Suprapubic skin (tissue), 4 donors: ENCODE data around the gene CLEC4M.

Source experiments
- POLR2A ChIP-seq, 2 donors: fragments of 450-650 bp; IDR thresholded peaks; one replicate each; pipeline ENCODE4 v1.6.1; 2017; ENCODE audit warnings: antibody characterized with exemption in 2 of 2, mild to moderate bottlenecking in 2 of 2, moderate library complexity in 2 of 2
- POLR2AphosphoS5 ChIP-seq, 3 donors: sonication (generic); formaldehyde crosslinking; IDR thresholded peaks; one replicate each; pipeline ENCODE4 v1.6.1; 2017; ENCODE audit warnings: antibody characterized with exemption in 3 of 3
- TF ChIP-seq, protein P1 (sequence below), 2 donors: fragments of 200-600 bp in 1 of 2; fragments of 450-650 bp in 1 of 2; sonication (generic) in 1 of 2; IDR thresholded peaks; one replicate each; pipeline ENCODE4 v1.5.1; 2016 to 2019; ENCODE audit warnings: antibody characterized with exemption in 2 of 2, mild to moderate bottlenecking in 1 of 2, moderate library complexity in 1 of 2

DNA sequence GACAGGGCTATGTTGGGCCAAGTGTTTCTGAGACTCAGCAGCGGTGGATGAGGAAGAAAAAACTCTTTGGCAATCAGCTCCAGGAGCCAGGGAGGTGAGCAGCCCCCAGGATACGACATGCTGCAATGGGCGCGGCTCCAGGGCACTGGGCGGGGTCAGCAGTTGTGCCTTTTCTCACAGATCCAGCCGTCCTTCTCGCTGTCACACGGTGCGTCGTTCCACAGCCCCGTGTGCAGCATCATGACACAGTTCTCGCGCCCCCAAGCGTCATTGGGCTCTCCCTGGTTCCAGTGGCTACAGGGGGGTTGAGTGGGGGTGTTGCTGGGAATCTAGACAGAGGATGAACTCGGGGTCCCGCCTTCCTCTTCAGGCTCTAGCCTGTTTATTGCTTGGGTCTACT is 33.8 kb upstream of the CLEC4M start:
- TF ChIP-seq, protein P1, sequence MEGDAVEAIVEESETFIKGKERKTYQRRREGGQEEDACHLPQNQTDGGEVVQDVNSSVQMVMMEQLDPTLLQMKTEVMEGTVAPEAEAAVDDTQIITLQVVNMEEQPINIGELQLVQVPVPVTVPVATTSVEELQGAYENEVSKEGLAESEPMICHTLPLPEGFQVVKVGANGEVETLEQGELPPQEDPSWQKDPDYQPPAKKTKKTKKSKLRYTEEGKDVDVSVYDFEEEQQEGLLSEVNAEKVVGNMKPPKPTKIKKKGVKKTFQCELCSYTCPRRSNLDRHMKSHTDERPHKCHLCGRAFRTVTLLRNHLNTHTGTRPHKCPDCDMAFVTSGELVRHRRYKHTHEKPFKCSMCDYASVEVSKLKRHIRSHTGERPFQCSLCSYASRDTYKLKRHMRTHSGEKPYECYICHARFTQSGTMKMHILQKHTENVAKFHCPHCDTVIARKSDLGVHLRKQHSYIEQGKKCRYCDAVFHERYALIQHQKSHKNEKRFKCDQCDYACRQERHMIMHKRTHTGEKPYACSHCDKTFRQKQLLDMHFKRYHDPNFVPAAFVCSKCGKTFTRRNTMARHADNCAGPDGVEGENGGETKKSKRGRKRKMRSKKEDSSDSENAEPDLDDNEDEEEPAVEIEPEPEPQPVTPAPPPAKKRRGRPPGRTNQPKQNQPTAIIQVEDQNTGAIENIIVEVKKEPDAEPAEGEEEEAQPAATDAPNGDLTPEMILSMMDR (IDR thresholded peaks at IDR 0.05), result no peak
- TF ChIP-seq POLR2A (IDR thresholded peaks at IDR 0.05), result no peak
- TF ChIP-seq POLR2AphosphoS5 (IDR thresholded peaks at IDR 0.05), result no peak
